Measurements from ENCODE around the gene TEX44. TPM values are rescaled to one million over a fixed set of nuclear protein-coding genes. Genes with fewer than 3 reads are reported as not detected.

Gene TEX44
- total and polyA plus RNA-seq, 9 of the 15 experiments (the other 6 are each of a cell fraction or from before 2014, with no cell fraction given) = not detected

DNA sequence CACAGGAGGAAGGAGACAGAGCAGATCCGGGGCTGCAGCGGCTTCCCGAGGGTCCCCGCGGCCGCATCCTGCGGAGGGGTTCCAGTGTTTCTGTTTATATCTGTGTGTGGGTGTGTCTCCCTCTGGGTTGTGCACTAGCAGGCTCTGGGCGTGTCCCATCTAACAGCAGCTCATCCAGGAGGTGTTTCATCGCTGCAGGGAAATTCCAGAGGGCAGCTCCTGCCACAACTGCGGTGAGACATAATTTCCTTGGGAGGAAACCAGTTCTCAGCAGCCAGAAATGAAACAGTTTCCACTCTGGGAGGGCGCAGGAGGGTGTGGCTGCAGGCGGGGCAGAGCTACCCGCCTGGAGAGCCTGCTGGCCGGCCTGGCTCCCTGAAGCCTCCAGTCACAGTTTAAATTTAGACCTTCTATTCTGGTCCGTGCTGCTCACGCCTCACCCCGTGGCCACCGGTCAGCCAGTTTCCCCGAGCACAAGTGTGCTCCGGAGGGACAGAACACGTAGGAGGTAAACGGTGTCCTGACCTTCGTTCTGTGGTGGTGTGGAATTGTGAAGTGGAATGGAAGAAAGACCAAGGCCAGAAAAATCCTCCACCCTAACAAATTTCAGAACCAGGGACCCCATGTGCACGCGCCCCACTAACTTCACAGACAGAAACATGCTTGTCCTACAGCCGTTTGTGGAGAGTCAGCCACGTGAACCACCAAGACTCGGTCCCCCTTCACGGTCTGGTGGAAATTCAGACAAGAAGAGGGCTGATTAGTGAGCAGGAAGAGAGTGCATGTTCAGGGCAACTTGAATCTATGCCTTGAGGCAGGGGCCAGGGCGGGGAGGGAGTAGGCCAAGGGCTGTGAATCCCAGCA is 50.2 kb downstream of the TEX44 start (continued):
- TF ChIP-seq, protein P1, sequence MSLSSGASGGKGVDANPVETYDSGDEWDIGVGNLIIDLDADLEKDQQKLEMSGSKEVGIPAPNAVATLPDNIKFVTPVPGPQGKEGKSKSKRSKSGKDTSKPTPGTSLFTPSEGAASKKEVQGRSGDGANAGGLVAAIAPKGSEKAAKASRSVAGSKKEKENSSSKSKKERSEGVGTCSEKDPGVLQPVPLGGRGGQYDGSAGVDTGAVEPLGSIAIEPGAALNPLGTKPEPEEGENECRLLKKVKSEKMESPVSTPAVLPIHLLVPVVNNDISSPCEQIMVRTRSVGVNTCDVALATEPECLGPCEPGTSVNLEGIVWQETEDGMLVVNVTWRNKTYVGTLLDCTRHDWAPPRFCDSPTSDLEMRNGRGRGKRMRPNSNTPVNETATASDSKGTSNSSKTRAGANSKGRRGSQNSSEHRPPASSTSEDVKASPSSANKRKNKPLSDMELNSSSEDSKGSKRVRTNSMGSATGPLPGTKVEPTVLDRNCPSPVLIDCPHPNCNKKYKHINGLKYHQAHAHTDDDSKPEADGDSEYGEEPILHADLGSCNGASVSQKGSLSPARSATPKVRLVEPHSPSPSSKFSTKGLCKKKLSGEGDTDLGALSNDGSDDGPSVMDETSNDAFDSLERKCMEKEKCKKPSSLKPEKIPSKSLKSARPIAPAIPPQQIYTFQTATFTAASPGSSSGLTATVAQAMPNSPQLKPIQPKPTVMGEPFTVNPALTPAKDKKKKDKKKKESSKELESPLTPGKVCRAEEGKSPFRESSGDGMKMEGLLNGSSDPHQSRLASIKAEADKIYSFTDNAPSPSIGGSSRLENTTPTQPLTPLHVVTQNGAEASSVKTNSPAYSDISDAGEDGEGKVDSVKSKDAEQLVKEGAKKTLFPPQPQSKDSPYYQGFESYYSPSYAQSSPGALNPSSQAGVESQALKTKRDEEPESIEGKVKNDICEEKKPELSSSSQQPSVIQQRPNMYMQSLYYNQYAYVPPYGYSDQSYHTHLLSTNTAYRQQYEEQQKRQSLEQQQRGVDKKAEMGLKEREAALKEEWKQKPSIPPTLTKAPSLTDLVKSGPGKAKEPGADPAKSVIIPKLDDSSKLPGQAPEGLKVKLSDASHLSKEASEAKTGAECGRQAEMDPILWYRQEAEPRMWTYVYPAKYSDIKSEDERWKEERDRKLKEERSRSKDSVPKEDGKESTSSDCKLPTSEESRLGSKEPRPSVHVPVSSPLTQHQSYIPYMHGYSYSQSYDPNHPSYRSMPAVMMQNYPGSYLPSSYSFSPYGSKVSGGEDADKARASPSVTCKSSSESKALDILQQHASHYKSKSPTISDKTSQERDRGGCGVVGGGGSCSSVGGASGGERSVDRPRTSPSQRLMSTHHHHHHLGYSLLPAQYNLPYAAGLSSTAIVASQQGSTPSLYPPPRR (CRISPR knock-in tag; IDR thresholded peaks at IDR 0.05; ENCODE audit: borderline replicate concordance) = 0 out of 2 replicates have a peak, but pooled peaks have one; percentile 26
- TF ChIP-seq, protein P2, sequence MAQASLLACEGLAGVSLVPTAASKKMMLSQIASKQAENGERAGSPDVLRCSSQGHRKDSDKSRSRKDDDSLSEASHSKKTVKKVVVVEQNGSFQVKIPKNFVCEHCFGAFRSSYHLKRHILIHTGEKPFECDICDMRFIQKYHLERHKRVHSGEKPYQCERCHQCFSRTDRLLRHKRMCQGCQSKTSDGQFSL (CRISPR knock-in tag; IDR thresholded peaks at IDR 0.05) = no peak
- TF ChIP-seq, protein P2 (tag; IDR thresholded peaks at IDR 0.05) = no peak
- TF ChIP-seq NCOR1 (IDR thresholded peaks at IDR 0.05) (no peak), CTBP1 (IDR thresholded peaks at IDR 0.05; ENCODE audit: borderline replicate concordance) (peak; percentile 59; the same call in 1 of the 2 replicates), PPARD (CRISPR knock-in tag; IDR thresholded peaks at IDR 0.05) (no peak), ZFX (CRISPR knock-in tag; IDR thresholded peaks at IDR 0.05) (peak; percentile 72), FOSL1 (tag; conservative IDR thresholded peaks at IDR 0.05) (peak; percentile 68), ZNF77 (CRISPR knock-in tag; IDR thresholded peaks at IDR 0.05) (no peak), SMAD4 (CRISPR knock-in tag; conservative IDR thresholded peaks at IDR 0.05) (0 out of 2 replicates have a peak, but pooled peaks have one; percentile 25), GABPB1 (CRISPR knock-in tag; IDR thresholded peaks at IDR 0.05) (0 out of 2 replicates have a peak, but pooled peaks have one; percentile 19), ETV5 (CRISPR knock-in tag; IDR thresholded peaks at IDR 0.05; ENCODE audit: low read depth) (no peak), ZBTB8A (IDR thresholded peaks at IDR 0.05; ENCODE audit: partially characterized antibody) (no peak), SMARCA4 (IDR thresholded peaks at IDR 0.05) (0 out of 2 replicates have a peak, but pooled peaks have one; percentile 13), NRF1 (conservative IDR thresholded peaks at IDR 0.05 in 1 of 2, IDR thresholded peaks at IDR 0.05 in 1 of 2) (peak; percentile 21 to 33; a peak in 1 of 4 replicates)
- TF ChIP-seq, protein P3, sequence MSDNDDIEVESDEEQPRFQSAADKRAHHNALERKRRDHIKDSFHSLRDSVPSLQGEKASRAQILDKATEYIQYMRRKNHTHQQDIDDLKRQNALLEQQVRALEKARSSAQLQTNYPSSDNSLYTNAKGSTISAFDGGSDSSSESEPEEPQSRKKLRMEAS (CRISPR knock-in tag; IDR thresholded peaks at IDR 0.05) = peak; percentile 46; the same call in 1 of the 2 replicates
- TF ChIP-seq, protein P4, sequence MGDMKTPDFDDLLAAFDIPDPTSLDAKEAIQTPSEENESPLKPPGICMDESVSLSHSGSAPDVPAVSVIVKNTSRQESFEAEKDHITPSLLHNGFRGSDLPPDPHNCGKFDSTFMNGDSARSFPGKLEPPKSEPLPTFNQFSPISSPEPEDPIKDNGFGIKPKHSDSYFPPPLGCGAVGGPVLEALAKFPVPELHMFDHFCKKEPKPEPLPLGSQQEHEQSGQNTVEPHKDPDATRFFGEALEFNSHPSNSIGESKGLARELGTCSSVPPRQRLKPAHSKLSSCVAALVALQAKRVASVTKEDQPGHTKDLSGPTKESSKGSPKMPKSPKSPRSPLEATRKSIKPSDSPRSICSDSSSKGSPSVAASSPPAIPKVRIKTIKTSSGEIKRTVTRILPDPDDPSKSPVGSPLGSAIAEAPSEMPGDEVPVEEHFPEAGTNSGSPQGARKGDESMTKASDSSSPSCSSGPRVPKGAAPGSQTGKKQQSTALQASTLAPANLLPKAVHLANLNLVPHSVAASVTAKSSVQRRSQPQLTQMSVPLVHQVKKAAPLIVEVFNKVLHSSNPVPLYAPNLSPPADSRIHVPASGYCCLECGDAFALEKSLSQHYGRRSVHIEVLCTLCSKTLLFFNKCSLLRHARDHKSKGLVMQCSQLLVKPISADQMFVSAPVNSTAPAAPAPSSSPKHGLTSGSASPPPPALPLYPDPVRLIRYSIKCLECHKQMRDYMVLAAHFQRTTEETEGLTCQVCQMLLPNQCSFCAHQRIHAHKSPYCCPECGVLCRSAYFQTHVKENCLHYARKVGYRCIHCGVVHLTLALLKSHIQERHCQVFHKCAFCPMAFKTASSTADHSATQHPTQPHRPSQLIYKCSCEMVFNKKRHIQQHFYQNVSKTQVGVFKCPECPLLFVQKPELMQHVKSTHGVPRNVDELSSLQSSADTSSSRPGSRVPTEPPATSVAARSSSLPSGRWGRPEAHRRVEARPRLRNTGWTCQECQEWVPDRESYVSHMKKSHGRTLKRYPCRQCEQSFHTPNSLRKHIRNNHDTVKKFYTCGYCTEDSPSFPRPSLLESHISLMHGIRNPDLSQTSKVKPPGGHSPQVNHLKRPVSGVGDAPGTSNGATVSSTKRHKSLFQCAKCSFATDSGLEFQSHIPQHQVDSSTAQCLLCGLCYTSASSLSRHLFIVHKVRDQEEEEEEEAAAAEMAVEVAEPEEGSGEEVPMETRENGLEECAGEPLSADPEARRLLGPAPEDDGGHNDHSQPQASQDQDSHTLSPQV (IDR thresholded peaks at IDR 0.05) = 0 out of 2 replicates have a peak, but pooled peaks have one; percentile 27
